ENCODE results near the gene HMOX2.

DNA sequence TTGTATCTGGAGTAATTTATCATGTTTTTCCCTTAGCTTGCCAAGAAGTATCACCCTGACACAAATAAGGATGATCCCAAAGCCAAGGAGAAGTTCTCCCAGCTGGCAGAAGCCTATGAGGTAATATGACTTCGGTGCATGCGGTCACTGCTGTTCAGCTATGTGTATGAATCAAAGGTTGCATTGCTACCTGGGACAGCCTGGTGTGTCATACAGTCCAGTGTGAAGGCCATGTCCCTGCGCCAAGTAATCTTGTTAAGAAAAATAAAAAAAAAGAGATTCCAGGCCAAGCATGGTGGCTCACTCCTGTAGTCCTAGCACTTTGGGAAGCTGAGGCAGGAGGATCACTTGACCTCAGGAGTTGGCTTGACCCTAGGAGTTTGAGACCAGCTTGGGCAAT lies 38.8 kb upstream of the HMOX2 start:
- TF ChIP-seq, protein P1, sequence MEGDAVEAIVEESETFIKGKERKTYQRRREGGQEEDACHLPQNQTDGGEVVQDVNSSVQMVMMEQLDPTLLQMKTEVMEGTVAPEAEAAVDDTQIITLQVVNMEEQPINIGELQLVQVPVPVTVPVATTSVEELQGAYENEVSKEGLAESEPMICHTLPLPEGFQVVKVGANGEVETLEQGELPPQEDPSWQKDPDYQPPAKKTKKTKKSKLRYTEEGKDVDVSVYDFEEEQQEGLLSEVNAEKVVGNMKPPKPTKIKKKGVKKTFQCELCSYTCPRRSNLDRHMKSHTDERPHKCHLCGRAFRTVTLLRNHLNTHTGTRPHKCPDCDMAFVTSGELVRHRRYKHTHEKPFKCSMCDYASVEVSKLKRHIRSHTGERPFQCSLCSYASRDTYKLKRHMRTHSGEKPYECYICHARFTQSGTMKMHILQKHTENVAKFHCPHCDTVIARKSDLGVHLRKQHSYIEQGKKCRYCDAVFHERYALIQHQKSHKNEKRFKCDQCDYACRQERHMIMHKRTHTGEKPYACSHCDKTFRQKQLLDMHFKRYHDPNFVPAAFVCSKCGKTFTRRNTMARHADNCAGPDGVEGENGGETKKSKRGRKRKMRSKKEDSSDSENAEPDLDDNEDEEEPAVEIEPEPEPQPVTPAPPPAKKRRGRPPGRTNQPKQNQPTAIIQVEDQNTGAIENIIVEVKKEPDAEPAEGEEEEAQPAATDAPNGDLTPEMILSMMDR (IDR thresholded peaks at IDR 0.05; ENCODE audit: low read depth, low read length, poor library complexity, severe bottlenecking), result no peak
- TF ChIP-seq EZH2phosphoT487 (IDR thresholded peaks at IDR 0.05; ENCODE audit: borderline replicate concordance, low read length), result no peak
